NCI-H82 treated with DMSO at 0.1 percent for 48 hours (cell line): Measurements from ENCODE around the gene NKTR.

Experiments
- DNase-seq: peaks from one replicate; lab custom pipeline; 2025; ENCODE audit not compliant: unreplicated experiment; lab: John Stamatoyannopoulos, UW

The NKTR gene

GRCh38 chr3:42647821-42648459 lies 47.5 kb downstream of the NKTR start:
- DNase-seq = no peak

- no peak for DNase-seq
Observed at GRCh38 chr3:42649006-42649405, 48.5 kb downstream of the NKTR start.

GRCh38 chr3:42649783-42650182 lies 49.3 kb downstream of the NKTR start:
- no peak for DNase-seq

GRCh38 chr3:42651248-42652091 lies 51.0 kb downstream of the NKTR start:
- DNase-seq = no peak

- no peak for DNase-seq
Observed at GRCh38 chr3:42652251-42652610, 51.7 kb downstream of the NKTR start.

GRCh38 chr3:42652611-42653302 lies 52.3 kb downstream of the NKTR start:
- DNase-seq = no peak

DNA sequence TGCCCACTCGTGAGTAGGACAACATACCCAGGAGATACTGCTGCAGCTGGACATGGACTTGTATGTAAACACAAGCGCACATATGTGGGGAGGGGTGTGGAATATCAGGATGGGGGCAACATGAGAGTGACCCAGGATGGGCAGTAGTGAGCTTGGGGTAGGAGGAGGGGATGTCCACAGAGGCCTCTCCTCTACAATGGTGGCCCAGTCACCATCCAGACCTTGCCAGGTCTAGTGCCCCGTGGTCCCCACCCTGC lies 52.7 kb downstream of the NKTR start:
- no peak for DNase-seq

DNA sequence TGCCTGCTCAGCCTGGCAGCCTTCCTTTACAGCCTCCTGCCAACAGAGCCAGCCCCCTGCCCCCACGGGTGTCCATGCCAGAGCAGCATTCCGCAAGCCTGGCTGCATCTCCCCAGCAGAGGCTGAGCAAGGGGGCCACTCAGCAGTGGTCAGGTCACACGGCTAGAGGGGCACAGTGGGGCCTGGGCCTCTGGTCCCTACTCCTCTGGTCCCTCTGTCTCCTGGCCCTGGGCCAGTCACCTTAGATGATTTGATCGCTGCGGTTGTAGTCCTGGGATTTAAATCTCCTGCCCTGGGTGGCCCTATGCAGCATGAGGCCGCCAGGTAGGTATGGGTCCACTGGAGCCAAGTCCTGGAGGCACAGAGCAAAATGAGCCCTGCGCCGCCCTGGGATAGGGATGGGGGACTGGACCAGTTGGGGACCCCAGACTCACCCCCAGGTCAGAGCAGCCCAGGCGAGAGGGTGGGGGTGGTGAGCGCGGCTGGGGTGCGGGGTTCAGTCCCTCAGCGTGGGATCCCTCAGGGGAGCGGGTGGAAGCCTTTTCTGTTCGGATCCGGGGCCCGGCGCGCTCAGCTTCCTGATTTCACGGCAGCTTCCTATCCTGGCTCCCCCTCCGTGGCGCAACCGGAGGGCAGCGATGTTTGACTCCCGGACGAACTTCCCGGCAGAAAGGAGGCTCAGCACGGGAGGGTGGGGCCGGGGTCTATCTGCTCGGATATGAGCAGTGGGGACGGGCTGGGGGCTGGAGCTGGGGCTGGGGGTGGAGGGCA lies 53.3 kb downstream of the NKTR start, which contains the start of gene ZBTB47:
TSS of gene ZBTB47 (plus strand) at position 138 of the 771 bp plus-strand sequence. CDS start 4,659 bp downstream, outside the sequence.
- DNase-seq = no peak

GRCh38 chr3:42654331-42655201 lies 54.1 kb downstream of the NKTR start:
- peak; percentile 8 for DNase-seq

DNA sequence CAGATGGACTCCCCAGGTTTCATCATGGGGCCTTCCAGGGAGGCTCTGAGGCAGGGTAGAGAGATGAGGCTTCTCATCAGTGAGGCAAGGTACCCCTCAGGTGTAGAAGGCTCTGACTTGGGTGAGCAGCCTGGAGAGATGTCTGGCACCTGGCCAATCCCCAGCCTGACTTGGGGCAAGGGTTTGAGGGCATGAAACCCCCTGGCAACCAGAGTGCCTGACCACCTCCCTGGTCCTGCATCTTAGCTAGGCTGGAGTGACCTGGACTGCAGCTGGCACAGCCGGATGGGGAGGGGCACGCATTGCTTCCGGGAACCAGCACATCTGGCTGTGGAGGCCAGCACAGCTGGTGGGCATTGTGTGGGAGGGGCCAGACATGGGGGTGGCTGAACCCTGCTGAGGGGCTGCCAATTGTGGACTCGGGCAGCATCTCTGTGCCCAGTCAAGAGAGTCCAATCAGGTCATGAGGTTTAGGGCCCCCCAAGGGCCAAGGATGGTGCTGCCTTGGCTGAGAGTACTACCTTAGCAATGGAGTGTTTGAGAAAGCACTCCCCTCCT lies 54.9 kb downstream of the NKTR start:
- DNase-seq = no peak

DNA sequence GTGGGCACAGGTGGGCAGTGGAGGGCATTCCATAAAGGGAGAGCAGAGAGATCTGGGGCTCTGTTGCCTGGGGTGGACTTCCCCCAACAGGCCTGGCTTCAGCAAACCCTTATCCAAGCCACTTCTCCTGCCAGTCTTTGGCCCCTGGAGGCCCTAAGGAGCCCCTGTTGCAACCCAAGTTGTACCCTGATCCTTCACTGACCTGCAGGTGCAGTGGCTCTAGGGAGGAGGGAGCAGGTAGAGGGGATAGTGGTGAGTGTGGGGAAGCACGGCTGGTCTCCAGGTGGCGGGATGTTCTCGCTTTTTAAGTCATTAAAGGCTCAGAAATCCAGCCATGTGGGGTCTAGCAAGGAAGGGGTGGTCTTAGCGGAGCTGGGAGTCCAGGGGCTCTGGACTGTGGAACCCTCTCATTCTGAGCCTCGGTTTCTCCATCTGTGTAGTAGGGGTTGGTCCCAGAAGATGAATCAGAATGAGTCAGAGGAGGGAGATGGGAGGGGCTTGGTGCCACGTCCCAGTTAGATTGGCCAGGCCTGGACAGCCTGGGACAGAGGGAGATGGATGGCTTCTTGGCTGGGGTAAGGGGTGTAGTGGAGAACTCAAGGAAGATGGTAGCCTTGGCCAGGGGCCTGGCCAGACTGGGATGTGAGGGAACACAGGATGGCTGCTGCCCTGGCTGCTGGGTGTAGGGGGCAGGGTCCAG lies 55.6 kb downstream of the NKTR start:
- DNase-seq = no peak

- DNase-seq = no peak
Observed at GRCh38 chr3:42656680-42657610, 56.5 kb downstream of the NKTR start.

DNA sequence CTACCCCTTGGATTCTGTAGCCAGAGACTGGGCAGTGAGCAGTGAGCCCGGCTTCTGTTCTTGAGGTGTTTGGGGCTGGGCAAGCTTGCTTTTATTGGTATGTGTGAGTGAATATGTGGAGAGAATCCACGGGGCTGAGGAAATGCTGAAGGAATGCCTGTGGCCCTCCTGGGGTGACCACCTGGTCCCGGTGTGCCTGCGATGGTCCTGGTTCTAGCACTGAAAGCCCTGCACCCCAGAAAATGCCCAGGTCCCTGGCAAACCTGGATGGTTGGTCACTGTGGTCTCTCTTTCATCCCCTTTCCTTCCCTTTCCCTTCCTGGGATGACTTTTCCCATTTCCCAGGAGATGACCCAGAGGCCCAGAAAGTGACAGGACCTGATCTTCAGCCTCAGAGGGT lies 57.2 kb downstream of the NKTR start:
- no peak for DNase-seq

DNA sequence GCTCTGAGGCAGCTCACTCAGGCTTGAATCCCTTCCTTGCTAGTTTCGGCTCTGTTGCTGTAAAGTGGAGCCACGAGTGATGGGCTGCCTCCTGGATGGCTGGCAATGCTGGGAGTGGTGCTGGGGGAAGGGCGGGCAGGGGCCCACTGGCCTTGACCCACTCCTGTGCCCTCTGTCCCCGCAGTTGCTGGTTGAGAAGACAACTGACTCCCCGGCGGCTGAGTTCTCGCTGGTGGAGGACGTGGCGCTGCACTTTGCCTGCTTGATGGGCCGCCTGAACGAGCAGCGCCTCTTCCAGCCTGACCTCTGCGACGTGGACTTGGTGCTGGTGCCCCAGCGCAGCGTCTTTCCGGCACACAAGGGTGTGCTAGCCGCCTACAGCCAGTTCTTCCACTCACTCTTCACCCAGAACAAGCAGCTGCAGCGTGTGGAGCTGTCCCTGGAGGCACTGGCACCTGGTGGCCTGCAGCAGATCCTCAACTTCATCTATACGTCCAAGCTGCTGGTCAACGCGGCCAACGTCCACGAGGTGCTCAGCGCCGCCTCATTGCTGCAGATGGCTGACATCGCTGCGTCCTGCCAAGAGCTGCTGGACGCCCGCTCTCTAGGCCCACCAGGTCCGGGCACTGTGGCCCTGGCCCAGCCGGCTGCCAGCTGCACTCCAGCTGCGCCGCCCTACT lies 57.7 kb downstream of the NKTR start:
- DNase-seq = no peak

DNA sequence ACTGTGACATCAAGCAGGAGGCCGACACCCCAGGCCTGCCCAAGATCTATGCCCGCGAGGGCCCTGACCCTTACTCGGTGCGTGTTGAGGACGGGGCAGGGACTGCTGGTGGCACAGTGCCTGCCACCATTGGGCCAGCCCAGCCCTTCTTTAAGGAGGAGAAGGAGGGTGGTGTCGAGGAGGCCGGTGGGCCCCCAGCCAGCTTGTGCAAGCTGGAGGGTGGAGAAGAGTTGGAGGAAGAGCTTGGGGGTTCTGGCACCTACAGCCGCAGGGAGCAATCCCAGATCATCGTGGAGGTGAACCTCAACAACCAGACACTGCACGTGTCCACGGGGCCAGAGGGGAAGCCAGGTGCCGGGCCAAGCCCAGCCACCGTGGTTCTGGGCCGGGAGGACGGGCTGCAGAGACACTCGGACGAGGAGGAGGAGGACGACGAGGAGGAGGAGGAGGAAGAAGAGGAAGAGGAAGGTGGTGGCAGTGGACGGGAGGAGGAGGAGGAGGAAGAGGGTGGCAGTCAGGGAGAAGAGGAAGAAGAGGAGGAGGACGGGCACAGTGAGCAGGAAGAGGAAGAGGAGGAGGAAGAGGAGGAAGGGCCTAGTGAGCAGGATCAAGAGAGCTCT lies 58.4 kb downstream of the NKTR start:
- no peak for DNase-seq

DNA sequence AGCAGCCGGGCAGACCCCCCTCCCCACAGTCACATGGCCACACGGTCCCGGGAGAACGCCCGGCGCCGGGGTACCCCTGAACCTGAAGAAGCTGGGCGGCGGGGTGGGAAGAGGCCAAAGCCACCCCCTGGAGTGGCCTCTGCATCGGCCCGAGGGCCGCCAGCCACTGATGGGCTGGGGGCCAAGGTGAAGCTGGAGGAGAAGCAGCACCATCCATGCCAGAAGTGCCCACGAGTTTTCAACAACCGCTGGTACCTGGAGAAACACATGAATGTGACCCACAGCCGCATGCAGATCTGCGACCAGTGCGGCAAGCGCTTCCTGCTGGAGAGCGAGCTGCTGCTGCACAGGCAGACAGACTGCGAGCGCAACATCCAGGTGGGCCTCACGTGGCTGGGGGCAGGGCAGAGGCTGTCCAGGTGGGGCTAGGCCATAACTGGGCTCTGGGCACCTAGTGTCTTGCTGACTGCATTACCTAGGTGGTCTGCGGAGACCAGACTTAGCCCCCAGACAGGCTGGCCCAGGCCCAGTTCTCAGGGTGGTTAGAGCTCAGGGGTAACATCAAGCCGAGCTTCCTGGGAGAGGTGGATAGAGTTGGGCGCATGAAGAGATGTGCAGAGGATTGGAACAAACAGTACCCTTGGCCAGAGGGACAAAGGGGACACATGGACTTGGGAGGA lies 59.1 kb downstream of the NKTR start:
- DNase-seq = no peak

- no peak for DNase-seq
Observed at GRCh38 chr3:42660131-42660715, 59.7 kb downstream of the NKTR start.
